ENCODE measurements around the gene TARS1.
A peak's percentile ranks its signal among the peaks of the same experiment; 100 is the strongest.

Gene TARS1

DNA sequence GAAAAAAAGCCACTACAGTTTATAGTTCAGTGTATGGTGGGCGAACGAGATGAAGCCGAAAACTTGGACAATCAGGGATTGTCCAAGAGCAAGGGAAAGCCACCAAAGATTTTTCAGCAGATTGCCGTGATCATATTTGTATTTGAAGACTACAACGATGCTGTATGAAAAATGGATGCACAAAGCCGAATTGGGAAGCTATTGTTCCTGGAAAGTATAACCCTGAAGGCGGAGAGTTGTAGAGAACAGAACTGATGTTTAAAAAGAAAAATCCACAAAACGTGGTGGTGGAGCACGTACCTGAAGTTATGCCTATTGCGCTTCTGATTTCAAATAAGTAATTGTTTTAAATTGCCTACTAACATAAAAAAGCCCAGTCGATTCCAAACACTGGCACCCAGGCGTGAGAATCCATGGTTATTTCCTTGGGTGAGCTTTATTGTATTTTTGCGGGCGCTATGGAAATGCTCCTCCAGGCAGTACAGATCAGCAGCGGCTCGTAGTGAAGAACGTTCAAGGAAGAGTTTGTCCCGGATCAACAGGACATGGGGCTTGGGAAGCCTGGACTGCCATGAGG lies 772 bp upstream of the TARS1 start:
- no peak for DNase-seq (ENCODE audit: low read depth in 2 of 2)

DNA sequence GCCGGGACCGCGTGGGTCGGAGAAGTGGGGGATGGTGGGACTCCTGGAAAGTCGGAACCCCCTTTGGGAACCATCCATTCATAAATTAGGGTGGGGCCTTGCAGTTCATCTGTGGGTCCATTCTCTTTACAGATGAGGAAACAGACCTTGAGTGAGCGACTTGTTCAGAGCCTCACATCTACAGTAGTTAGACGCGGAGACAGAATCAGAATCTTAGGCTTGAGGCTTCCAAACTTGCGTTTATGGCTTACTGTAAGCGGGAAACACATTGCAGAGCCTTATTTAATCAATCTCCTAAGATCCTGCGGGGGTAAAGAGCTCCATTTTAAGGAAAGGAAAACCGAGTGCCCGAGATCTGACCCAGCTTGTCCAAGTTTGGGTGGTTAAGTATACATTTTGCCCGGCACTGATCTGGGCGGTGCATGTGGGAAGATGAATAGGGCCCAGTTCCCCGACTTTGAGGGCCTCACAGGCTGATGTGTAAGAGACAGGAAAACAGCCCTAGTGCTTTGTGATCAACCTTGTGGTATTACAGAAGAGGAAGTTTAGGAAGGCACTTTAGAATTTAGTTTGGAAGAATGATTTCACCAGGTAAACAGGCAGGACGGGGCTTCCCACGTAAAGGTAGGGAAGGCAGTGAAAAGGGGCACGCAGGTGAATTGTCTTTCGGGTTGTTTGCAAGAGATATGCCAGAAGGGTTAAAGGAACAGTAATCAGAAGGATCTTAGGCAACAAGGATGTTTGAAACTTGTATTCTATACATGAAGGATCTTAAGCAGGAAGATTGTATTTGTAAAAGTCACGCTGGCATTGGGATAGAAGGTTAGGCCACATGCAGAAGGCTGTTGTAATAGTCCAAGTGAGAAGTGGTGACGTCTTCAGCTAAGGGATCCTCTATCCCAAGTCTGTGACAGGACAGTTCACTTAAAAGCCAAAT lies 744 bp downstream of the TARS1 start:
- peak in 1 of 2 donors; percentile 6 for DNase-seq (ENCODE audit: low read depth in 2 of 2)

DNA sequence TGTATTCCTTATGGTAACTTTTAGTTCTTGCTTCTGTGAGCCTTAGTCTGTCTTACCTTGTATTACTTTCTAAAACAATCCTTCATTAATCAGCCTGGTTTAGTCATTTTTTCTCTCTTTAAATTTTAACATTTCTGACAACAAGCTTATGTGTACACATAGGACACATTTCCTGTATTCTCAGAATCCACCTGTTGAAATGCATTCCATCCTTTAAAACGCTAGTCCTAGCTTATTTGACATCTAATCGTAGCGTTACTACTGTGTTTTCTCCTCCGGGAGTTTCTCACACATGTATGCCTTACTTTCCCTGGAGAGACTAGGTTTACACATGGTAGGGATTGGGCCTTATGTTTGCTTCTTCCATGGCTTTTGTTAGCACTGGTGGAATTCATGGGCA lies 3.8 kb downstream of the TARS1 start:
- no peak for DNase-seq (ENCODE audit: low read depth in 2 of 2)

DNA sequence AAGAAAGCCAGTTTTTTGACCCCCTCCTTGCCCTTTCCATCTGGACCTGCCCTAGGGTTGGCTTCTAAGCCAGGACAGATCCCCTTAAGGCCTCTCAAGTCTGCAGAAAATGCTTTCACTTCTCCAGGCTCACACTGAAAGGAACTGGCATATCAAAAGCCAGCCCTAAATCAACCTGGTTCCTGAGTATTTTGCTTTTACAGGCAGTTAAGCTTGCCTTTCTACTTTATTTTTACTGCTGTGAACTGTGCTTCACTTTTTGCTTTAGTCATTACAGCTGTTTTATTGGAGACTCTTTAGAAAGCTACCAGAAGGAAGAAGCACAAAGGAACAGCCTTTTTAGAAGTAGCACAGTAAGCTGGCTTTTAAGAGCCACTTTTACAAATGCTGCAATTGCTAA lies 5.0 kb downstream of the TARS1 start:
- DNase-seq (ENCODE audit: low read depth in 2 of 2): no peak

DNA sequence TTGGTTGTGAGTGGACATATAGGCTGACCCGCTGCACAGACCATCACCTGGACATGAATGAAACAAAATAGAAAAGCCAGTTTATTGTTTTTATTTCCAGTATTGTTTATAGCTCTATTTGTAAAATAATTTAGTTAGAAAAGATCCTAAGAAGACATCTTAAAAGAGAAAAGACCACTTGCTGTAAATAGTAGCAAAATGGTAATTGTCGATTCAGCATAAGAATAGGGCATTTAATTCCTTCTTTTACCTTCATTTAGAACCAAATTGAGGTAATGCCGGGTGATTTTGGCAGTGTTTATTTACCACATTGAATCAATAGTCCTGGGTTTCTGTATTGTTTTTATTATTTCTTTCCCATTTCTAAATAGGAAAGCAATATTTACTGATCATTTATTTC lies 7.4 kb downstream of the TARS1 start:
- no peak for DNase-seq (ENCODE audit: low read depth in 2 of 2)

DNA sequence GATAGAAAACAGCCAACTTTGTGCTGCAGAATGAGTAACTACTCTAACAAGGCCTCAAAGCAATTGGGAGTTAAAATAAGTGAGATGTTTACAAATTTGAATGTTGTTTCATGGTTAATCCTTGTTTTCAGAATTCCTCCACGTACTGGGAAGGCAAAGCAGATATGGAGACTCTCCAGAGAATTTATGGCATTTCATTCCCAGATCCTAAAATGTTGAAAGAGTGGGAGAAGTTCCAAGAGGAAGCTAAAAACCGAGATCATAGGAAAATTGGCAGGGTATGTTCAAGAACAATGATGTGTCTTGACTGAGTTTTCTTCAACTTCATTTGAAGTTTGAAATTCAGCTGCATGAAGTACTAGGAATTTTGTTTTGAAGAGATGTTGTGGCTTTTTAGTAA lies 16.4 kb downstream of the TARS1 start:
- DNase-seq (ENCODE audit: low read depth in 2 of 2): no peak

DNA sequence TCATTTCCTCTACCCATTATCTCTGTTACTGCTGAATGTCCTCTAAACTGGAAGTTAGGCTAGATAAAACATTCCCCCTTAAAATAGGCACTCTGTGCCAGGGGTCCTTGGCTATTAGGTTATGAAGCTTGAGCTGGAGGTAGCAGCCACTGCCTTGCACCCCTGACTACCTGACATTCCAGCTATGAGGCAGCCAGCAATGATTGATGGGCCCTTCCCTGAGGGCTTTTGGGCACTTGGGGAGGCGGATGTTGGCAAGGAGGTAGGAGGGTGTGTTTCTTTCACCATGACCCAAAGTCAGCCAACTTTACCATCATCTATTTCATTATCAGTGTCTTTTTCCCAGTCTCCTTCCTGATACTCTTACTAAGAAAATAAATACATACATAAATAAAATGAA lies 17.1 kb downstream of the TARS1 start:
- DNase-seq (ENCODE audit: low read depth in 2 of 2): no peak

DNA sequence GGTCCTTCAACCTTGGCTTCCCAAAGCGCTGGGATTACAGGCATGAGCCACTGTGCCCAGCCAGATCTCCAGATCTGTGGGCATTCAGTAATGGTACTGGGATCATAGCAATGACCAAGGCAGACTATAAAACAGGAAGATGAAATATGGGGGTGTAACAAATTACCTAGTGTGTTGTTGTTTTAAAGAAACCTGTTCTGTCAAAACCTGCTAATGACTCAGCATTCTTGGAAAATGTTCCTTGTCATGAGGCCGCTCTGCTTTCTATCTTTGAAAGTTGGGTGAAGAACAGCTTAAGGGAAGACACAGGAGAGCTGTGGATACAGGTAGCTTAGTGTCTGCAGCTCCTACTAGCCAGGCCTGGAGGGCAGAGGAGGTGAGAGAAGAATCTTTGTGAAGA lies 19.4 kb downstream of the TARS1 start:
- no peak for DNase-seq (ENCODE audit: low read depth in 2 of 2)

DNA sequence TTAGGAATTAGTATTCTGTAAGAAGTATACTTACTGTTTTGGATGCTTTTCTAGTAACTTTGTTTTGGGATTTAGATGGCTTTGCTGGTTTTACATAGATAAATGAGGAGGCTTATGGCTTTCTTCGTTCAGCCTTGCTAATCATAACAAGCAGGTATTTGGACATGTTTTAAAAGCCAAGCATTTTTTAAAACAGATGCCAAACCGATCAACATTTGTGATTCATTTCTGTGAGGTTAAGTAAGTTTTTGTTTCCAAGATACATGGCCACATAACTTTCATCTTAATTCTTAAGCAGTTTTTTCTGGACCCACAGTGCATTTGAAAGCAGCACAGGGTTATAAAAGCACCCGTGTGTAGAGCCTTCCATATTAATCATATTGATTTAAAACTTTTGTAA lies 21.7 kb downstream of the TARS1 start:
- no peak for DNase-seq (ENCODE audit: low read depth in 2 of 2)

DNA sequence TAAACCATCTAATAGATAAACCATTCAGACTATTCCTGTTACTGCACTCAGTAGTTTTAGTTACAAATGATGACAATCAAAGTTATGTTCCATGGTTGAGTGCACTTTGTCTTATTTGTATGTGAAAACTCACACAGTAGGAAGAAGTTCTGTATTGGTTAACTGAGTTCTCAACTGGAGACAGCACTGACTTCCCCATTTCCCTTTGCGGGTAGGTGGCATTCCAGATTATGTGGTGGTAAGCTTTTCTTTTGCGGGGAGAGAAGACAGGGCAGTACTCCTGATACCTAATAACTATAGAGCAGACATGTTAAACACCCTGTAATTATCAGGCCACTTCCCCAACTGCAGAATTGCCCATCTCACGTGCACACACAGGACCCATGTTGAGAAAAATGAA lies 24.4 kb downstream of the TARS1 start:
- no peak for DNase-seq (ENCODE audit: low read depth in 2 of 2)

DNA sequence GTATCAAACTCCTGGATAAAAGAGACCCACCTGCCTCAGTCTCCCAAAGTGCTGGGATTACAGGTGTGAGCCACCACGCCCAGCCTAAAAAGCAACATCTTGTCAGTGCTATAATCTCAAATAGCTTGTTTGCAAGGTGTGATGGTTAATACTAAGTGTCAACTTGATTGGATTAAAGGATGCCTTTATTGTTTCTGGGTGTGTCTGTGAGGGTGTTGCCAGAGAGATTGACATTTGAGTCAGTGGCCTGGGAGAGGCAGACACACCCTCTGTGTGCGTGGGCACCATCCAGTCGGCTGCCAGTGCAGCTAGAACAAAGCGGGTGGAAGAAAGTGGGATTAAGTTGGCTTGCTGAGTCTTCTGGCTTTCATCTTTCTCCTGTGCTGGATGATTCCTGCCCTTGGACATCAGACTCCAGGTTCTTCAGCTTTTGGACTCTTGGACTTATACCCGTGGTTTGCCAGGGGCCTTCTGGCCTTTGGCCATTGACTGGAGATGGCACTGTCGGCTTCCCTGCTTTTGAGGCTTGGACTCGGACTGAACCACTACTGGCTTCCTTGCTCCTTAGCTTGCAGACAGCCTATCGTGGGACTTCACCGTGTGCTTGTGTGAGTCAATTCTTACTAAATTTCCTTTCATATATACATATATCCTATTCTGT lies 28.1 kb downstream of the TARS1 start:
- no peak for DNase-seq (ENCODE audit: low read depth in 2 of 2)

DNA sequence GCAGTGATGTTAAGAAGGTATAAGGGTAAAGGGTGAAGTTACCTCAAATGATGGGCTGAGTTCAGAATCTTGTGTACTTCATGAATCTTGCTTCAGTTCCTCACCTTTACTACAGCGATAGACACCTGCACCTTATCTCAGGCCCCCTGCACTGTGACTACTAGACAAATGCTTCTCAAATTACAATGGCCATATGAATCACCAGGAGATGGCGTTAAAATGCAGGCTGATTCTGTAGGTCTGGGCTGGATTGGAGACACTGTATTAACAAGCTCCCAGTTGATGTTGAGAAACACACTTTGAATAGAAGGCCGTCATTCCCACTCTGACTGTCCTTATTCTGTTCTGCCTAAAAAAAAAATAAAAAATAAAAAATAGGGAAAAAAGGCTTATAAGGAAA lies 29.8 kb downstream of the TARS1 start:
- no peak for DNase-seq (ENCODE audit: low read depth in 2 of 2)

DNA sequence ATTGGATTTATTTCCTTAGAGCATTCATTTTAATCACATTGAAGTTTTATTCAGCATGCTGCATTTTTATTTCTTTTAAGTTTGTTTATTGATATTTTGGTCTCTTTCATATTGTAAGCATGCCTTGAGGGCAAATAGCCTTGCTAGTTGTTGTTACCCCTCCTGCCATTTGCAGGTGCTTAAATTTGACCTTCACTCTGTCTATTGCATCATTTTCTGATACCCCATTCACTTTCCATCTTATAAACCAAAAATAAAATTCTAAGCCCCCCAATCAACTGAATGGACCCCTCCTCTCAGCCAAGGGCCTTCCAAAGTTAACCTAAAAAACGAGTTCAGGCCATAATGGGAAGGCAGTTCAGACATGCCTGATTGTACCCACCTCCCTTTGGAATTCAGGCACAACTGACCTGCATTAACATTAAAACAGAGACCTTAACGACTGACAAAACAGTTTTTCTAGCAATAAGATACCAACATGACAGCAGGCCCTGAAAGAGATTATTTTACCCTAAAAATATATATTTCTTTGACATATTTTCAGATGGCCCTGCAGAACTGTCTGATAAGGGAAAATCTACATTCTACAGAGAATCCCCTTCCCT lies 32.1 kb downstream of the TARS1 start:
- no peak for DNase-seq (ENCODE audit: low read depth in 2 of 2)

DNA sequence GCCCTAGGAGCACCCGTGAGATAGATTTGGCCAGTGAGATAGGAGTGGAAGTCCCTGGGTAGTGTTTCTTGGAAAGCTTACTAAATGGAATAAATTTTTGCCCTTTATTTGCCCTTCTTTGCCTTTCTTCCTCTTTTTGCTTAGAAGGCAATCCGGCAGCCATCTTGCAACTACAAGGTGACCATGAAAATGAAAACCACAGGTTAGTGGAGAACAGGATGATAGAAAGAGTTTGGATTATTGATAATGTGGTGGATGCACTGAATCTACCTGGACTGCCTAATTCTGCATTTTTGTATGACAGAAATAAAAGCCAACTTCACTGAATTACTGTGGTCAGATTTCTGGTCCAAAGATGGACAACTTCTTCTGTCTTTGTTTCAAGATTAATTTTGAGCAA lies 33.2 kb downstream of the TARS1 start:
- no peak for DNase-seq (ENCODE audit: low read depth in 2 of 2)

DNA sequence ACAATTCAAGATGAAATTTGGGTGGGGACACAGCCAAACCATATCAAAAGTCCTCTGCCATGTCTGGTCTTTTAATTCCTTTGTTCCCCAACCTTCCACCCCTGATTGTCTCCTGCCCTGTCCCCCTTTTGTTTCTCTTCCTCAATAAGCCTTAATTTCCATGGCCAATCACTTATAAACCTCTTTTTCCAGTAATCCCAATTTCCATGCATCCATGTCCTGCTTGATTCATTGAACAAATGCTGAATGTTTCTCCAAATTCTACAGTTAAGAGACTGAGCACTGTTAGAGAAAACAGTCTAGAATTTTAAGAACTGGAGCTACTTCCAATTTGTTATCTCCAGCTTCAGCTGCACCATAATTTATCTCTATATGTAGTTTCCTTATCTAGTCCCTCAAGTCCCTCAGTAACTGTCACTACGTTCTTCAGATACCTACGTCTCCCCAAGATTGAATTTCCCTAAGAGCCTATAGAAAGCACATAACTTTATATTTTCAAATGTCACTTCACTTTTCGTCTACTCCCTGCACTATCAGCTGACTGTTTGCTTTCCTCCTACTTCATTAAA lies 34.2 kb downstream of the TARS1 start:
- DNase-seq (ENCODE audit: low read depth in 2 of 2): no peak

DNA sequence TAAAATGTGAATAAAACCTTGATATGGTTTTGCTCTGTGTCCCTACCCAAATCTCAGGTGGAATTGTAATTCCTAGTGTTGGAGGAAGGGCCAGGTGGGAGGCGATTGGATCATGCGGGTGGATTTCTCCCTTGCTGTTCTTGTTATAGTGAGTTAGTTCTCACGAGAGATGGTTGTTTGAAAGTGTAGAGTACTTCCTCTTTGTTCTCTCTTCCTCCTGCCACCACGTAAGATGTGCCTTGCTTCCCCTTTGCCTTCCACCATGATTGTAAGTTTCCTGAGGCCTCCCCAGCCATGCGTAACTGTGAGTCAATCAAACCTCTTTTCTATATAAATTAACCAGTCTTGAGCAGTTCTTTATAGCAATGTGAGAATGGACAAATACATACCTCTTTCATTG lies 34.9 kb downstream of the TARS1 start:
- DNase-seq (ENCODE audit: low read depth in 2 of 2): no peak

DNA sequence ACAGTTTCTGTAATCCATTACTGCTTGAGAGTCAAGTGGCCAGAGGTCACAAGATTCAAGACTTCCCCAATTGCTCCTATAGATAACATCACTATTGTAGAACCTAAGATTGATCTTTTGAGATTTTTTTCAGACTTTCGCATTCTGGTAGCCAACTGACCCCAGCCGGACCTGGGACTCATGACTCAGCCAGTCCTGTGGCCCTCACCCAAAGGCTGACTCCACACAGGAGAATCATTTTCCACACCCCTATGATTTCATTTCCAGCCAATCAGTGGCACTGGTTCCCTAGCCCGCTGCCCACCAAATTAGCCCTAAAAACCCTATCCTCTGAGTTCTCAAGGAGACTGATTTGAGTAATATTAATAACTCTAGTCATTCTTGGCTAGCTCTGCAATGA lies 36.2 kb downstream of the TARS1 start:
- DNase-seq (ENCODE audit: low read depth in 2 of 2): no peak

DNA sequence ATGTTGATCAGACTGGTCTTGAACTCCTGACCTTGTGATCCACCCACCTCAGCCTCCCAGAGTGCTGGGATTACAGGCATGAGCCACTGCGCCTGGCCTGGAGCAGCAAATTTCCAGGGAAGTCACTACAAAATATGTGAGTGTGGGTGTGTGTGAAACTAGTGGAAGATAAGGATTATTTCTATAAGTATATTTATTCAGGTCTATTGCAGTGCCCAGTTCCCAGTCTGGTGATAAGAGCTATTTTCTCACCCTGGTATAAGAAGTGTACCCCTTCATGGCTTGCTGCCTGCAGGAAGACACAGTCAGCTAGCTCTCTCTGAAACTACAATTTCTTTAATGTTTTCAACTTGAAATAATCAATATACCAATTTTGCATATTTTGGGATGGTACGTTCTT lies 37.1 kb downstream of the TARS1 start:
- no peak for DNase-seq (ENCODE audit: low read depth in 2 of 2)

DNA sequence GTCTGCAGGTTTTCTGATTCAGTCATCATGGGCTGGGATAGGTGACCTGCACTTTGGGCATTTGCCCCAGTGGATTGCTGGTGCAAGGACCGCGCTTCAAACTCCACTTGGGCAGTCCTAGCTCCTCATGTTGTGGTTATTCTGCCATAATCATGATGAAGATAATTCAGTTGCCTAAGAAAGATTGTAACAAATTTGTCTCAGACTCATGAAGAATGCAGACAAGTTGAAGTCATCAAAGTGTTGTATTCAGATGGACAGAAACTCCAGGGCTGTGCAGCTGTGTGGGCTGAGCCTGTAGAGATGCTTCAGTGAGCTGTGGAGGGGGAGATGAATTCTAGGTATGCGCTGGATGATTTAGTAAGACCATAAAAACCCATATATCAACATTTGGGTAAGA lies 38.5 kb downstream of the TARS1 start:
- no peak for DNase-seq (ENCODE audit: low read depth in 2 of 2)

DNA sequence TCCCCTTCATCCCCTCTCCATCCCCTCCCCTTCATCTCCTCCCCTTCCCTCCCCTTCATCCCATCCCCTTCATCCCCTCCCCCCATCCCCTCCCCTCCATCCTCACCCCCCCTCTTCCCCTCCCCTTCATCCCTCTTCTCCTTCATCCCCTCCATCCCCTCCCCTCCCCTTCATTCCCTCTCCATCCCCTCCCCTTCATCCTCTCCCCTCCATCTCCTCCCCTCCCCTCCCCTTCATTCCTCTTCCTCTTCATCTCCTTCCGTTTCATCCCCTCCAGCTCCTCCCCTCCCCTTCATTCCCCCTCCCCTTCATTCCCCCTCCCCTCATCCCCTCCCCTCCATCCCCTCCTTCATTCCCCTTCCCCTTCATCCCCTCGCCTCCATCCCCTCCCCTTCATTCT lies 40.1 kb downstream of the TARS1 start:
- no peak for DNase-seq (ENCODE audit: low read depth in 2 of 2)

DNA sequence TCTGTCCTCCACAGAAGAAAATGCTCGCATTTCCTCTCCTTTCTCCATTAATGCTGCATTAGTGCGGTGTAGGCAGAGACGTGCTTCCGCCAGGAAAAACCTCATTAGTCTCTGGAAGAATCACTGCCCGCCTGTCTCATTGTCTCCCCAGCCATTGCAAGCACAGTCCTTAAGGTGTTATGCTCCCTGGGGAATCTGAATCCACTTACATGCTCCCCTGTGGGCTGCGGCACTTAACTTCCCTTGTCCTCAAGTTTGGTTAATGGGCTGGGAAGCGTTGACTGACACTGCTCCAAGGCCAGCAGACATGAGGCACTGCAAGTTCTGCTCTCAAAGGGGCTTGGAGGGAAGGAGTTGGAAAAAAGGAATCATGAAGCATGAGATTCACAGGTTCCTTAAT lies 41.6 kb downstream of the TARS1 start:
- DNase-seq (ENCODE audit: low read depth in 2 of 2): no peak

DNA sequence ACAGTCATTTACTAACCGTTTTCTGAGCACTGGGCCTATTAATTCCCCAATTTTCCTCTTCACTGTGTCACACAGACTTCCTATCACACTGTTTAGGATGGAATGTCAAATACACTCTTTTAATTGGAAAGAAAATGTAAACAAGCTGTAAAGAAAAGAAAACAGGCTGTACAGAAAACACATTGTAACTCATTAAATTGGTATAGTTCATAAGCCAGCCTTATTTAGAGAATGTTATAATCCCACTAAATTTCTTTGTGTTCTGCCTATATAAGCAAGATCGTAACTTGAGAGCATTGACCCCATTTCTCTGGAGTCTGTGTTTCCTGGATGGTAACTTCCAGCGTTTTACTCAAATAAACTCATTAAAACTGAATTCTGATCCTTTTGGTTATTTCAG lies 46.5 kb downstream of the TARS1 start:
- DNase-seq (ENCODE audit: low read depth in 2 of 2): no peak

Measured in stimulated activated CD8-positive, alpha-beta memory T cell treated with anti-CD3 and anti-CD28 coated beads, Interleukin-15, amount 100 ng/mL, for 48 hours (primary cell).